Pulmonary artery endothelial cell (primary cell): ENCODE data around the gene ZBTB7C. TPM values are rescaled to one million over a fixed set of nuclear protein-coding genes. Genes with fewer than 3 reads are reported as not detected.

ENCODE experiments used
- DNase-seq: peaks from one replicate; pipeline ENCODE4 v3.0.0-alpha.2; 2011; ENCODE audit warnings: low read depth, low spot score
- total RNA-seq: library from RNA; depleted of rRNA; stranded (reverse); fragments of >200 nt; gene quantifications from 2 replicates; pipeline ENCODE4 v1.2.3, GENCODE V29; 2014

Gene ZBTB7C
- total RNA-seq, 1 donor from 2014 or later = not detected

DNA sequence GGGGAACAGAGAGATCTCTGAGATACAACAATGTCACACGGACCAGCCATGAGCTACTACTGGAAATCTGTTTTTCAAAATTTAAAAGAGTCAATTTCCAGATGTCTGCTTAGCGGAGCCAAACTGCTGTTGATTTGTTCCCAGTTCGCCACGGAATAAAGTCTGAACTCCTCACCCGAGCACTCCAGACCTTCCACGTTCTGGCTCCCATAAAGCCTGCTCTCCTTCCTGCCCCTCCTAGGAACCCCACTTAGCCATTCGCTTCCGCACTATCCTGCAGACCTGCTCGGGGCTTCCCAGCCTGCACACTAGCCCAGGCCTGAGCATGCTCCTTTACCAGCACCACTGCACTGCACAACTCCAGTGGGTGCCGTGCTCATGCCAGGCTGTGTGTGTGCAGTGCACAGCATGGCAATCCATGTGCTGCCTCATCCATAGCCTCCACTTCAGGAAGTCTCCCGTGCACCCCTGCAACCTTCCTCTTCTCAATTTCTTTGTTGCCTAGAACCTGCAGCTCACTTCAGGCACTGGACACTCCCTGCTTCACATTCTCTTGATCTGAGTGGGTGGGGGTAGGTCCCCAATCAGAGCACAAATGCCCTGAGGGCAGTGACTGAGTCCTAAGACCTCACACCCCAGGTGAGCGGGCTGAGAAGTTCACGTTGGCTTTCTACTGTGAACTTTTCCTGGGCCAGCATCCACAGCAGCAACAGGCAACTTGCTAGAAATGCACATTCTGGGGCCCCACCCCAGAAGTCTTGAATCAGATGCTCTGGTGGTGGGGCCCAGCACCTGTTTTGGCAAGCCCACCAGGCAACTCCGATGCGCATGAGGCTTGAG lies 53.7 kb downstream of the ZBTB7C start:
- DNase-seq = no peak

GRCh38 chr18:48354746-48355260 lies 54.4 kb downstream of the ZBTB7C start:
- no peak for DNase-seq

DNA sequence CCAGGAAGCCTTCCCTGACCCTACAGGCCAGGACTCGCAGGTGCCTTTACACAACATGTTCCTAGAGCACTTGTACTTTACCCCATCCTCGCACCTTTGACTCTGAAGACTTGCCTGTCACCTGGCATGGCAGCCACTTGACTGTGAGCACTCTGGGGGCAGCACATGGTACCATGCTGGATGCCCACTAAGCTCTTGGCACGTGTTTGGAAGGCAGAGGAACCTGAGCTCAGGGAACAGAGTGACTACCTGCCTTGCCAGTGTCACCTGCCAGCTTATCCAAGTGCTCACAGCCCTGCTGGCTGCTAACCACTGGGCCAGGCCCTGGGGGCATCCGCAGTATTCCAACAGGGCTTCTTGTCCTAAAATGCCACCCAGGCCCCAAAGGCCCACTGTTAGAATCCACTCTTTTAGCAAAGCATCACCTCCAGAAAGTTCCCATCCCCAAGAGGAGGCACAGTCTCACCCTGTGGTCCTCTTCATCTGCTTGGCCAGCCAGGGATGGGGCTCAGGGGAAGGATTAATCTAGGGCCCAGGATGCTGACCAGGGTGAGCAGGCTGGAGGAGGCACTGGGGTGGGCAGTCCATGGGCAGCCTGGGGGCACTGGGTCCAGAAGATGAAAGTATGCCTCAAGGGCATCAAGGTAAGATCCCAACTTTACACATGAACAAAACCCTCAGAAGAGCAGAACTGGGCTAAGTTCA lies 57.0 kb downstream of the ZBTB7C start:
- no peak for DNase-seq

GRCh38 chr18:48351216-48352050 lies 57.8 kb downstream of the ZBTB7C start:
- no peak for DNase-seq

- DNase-seq = no peak
Observed at GRCh38 chr18:48348739-48349138, 60.4 kb downstream of the ZBTB7C start.

- DNase-seq = no peak
Observed at GRCh38 chr18:48347756-48348326, 61.3 kb downstream of the ZBTB7C start.

DNA sequence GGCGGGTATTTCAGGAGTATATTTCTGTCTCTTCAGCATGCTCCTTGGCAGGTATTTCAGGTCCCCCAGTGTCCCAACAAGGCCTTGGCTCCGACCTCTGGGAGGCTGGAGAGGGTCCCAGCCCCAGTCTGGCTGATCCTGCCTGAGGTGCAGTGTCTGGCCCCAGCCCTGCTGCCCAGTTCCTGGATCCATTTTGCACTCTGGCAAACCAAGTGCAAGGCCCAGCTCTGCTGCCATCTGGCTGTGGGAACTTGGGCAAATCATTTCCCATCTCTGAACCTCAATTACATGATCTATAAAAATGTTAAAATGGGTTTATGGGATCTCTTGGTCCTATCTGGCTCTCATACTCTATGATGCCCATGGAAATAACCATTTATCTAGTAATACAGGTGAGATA lies 63.6 kb downstream of the ZBTB7C start:
- no peak for DNase-seq

DNA sequence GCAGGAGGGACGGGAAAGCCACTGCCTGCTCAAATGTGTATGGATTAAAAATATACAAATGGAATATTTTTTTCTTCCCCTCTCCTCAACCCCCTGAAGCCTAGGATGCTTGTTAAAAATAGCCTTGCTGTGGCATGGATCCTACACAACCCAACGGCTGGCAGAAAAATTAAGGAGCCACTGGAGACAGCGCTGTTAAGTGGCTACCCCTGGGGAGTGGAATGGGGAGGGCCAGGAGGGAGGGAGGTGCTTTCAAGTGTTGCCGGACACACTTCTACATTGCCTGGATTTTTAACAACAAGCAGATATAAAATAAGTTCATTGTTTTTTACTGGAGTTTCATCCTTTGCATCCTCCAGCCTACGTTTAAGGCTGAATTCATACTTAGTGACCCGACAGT lies 66.6 kb downstream of the ZBTB7C start:
- DNase-seq = no peak

- DNase-seq = no peak
Observed at GRCh38 chr18:48342125-48342524, 67.1 kb downstream of the ZBTB7C start.

- no peak for DNase-seq
Observed at GRCh38 chr18:48340560-48340959, 68.6 kb downstream of the ZBTB7C start.

DNA sequence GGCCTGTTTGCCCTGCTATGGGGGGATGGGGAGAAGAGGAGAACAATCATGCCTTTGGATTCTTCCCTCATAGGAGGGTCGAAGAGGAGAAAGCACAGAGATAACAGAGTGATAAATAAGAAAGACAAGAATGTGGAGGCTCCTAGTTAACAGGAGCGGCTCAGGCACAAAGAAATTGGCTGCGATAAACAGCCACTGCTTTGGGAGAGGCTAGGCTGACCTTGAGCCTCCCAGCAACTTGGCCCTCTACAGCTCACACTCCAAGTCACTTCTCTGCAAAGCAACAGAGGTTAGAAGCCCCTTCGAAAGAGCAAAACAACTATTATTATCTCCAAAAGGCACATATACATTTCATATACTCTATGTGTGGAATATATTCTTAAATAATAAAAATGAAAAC lies 69.5 kb downstream of the ZBTB7C start:
- DNase-seq = no peak

GRCh38 chr18:48338915-48339314 lies 70.3 kb downstream of the ZBTB7C start:
- no peak for DNase-seq

- no peak for DNase-seq
Observed at GRCh38 chr18:48337053-48337452, 72.1 kb downstream of the ZBTB7C start.

GRCh38 chr18:48336332-48336731 lies 72.9 kb downstream of the ZBTB7C start:
- DNase-seq = no peak

DNA sequence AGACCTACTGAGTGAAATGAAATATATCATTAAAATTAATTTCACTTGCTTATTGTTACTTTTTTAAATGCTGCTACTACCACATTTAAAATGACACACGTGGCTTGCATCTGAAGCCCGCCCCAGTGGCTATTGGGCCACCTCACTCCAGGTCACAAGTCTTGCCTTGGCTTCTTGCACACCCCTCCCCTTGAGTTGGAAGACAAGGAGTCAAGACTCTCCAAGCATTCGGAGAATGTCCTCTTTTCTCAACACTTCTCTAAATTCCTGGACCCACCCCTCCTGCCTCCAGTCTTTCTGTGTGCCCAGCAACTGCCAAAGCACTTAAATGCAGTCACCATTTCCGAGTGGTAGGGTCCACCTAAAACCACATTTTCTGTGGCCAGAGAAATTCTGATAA lies 73.4 kb downstream of the ZBTB7C start:
- DNase-seq = no peak

DNA sequence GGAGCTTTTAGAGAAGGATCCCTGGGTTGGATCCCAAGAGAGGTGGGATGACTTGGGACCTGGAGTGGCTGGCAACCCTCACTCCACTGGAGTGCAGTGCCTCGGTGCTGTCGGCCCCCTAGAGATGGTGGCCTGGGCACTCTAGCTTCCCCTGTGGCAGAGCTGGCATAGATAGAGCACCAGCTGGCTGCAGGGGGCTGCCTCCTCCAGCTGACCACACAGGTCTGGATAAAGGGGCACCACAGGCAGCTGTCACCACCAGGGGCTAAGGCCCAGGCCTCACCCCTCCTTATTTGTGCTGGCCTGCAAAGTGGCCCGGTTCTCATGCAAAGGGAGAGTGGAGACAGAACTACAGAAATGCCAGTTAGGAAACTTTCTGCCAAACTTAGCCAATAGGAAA lies 74.3 kb downstream of the ZBTB7C start:
- no peak for DNase-seq

DNA sequence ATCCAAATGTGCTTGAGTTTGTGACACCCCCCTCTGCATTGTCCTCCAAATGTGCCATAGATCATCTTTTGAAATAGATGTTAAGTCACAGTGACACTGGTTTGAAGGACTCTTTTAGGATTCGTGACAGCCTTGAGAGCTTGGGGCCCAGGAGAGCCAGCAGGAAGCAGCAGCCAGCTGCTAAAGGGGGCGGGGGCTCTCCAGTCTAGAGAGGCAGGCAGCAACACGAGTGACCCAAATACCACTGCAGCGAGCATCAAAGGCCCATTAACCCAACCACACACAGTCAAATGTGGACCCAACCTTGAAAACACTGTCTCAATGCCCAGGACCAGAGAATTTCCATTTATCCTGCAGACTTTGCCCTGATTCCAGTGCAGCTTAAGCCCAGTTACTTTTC lies 75.6 kb downstream of the ZBTB7C start:
- DNase-seq = no peak

GRCh38 chr18:48330016-48330991 lies 78.9 kb downstream of the ZBTB7C start:
- no peak for DNase-seq

- no peak for DNase-seq
Observed at GRCh38 chr18:48328473-48329210, 80.5 kb downstream of the ZBTB7C start.
